HEK293 (cell line): ENCODE data around the gene COL6A2.

Source experiments
- CTCF ChIA-PET: fragments of 350-600 bp; formaldehyde crosslinking; extraction: SDS; loops from one replicate; lab custom pipeline; 2021; ENCODE audit warnings: antibody characterized with exemption; lab: Yijun Ruan, JAX
- POLR2A ChIA-PET: fragments of 300-600 bp; formaldehyde crosslinking; extraction: SDS; loops from one replicate; lab custom pipeline; 2020; ENCODE audit warnings: antibody characterized with exemption, inconsistent platforms; lab: Yijun Ruan, JAX
- H3K27ac ChIP-seq: fragments of 200-500 bp; sonication (Bioruptor generic); 2 replicates; pipeline ENCODE4 v1.5.1; 2014; ENCODE audit warnings: low read depth, low read length, control low read depth, inconsistent platforms; ENCODE audit errors: extremely low read depth
- H3K36me3 ChIP-seq, 2 experiments: fragments of 200-500 bp in 1 of 2; sonication (Bioruptor generic) in 1 of 2; 1 replicate in 1 of 2; 2 replicates in 1 of 2; pipeline ENCODE4 v1.5.1; 2014 to 2017; ENCODE audit warnings: inconsistent platforms in 2 of 2, low read length in 2 of 2; ENCODE audit not compliant: control insufficient read depth in 2 of 2, insufficient read depth in 1 of 2
- H3K4me1 ChIP-seq: fragments of 200-500 bp; sonication (Bioruptor generic); 2 replicates; pipeline ENCODE4 v1.5.1; 2014; ENCODE audit warnings: mild to moderate bottlenecking, low read length, inconsistent platforms; ENCODE audit not compliant: control insufficient read depth, insufficient read depth
- H3K4me3 ChIP-seq: 2 replicates; pipeline ENCODE4 v1.5.1; 2011; ENCODE audit warnings: low read depth, mild to moderate bottlenecking, control low read depth, low read length, moderate library complexity
- H3K9me3 ChIP-seq: fragments of 200-500 bp; sonication (Bioruptor generic); 2 replicates; pipeline ENCODE4 v1.5.1; 2014; ENCODE audit warnings: low read depth, low read length, inconsistent platforms; ENCODE audit not compliant: control insufficient read depth, insufficient read depth
- BCL6B ChIP-seq: fragments of 450-650 bp; formaldehyde crosslinking; IDR thresholded peaks from 2 replicates; pipeline ENCODE4 v1.5.1; 2017; ENCODE audit warnings: missing biosample characterization, missing genetic modification characterization
- ELK4 ChIP-seq: IDR thresholded peaks from 2 replicates; pipeline ENCODE4 v1.6.1; 2011; ENCODE audit warnings: mild to moderate bottlenecking, low read depth, low read length, borderline replicate concordance
- INSM2 ChIP-seq: fragments of 450-650 bp; formaldehyde crosslinking; IDR thresholded peaks from 2 replicates; pipeline ENCODE4 v1.5.1; 2016; ENCODE audit warnings: missing biosample characterization, missing genetic modification characterization
- YY2 ChIP-seq: fragments of 450-650 bp; formaldehyde crosslinking; IDR thresholded peaks from 2 replicates; pipeline ENCODE4 v1.5.1; 2016; ENCODE audit warnings: missing biosample characterization, missing genetic modification characterization
- ZFP37 ChIP-seq: fragments of 450-650 bp; formaldehyde crosslinking; IDR thresholded peaks from 2 replicates; pipeline ENCODE4 v1.5.1; 2016; ENCODE audit warnings: missing biosample characterization, missing genetic modification characterization
- ZNF10 ChIP-seq: fragments of 450-650 bp; formaldehyde crosslinking; IDR thresholded peaks from 2 replicates; pipeline ENCODE4 v1.5.1; 2017; ENCODE audit warnings: missing biosample characterization, missing genetic modification characterization
- ZNF133 ChIP-seq: fragments of 450-650 bp; formaldehyde crosslinking; IDR thresholded peaks from 2 replicates; pipeline ENCODE4 v1.5.1; 2016; ENCODE audit warnings: missing biosample characterization, missing genetic modification characterization
- ZNF140 ChIP-seq: fragments of 450-650 bp; formaldehyde crosslinking; IDR thresholded peaks from 2 replicates; pipeline ENCODE4 v1.5.1; 2016; ENCODE audit warnings: missing biosample characterization, missing genetic modification characterization
- ZNF169 ChIP-seq: fragments of 450-650 bp; formaldehyde crosslinking; IDR thresholded peaks from 2 replicates; pipeline ENCODE4 v1.5.1; 2016; ENCODE audit warnings: missing biosample characterization, missing genetic modification characterization
- ZNF211 ChIP-seq: fragments of 450-650 bp; formaldehyde crosslinking; IDR thresholded peaks from 2 replicates; pipeline ENCODE4 v1.5.1; 2016; ENCODE audit warnings: low read depth, missing biosample characterization, missing genetic modification characterization
- ZNF214 ChIP-seq: fragments of 450-650 bp; formaldehyde crosslinking; IDR thresholded peaks from 2 replicates; pipeline ENCODE4 v1.5.1; 2017; ENCODE audit warnings: missing biosample characterization, mild to moderate bottlenecking, missing genetic modification characterization, borderline replicate concordance
- ZNF23 ChIP-seq: fragments of 450-650 bp; formaldehyde crosslinking; IDR thresholded peaks from 2 replicates; pipeline ENCODE4 v1.5.1; 2016; ENCODE audit warnings: missing biosample characterization, missing genetic modification characterization, borderline replicate concordance
- ZNF26 ChIP-seq: fragments of 450-650 bp; formaldehyde crosslinking; IDR thresholded peaks from 2 replicates; pipeline ENCODE4 v1.5.1; 2016; ENCODE audit warnings: missing biosample characterization, missing genetic modification characterization
- ZNF404 ChIP-seq: fragments of 450-650 bp; formaldehyde crosslinking; IDR thresholded peaks from 2 replicates; pipeline ENCODE4 v1.5.1; 2017; ENCODE audit warnings: missing biosample characterization, missing genetic modification characterization
- ZNF433 ChIP-seq: fragments of 450-650 bp; formaldehyde crosslinking; IDR thresholded peaks from 2 replicates; pipeline ENCODE4 v1.5.1; 2016; ENCODE audit warnings: missing biosample characterization, missing genetic modification characterization, low read depth
- ZNF449 ChIP-seq: fragments of 450-650 bp; formaldehyde crosslinking; IDR thresholded peaks from 2 replicates; pipeline ENCODE4 v1.5.1; 2017; ENCODE audit warnings: missing biosample characterization, mild to moderate bottlenecking, missing genetic modification characterization, moderate library complexity
- ZNF514 ChIP-seq: fragments of 450-650 bp; formaldehyde crosslinking; IDR thresholded peaks from 2 replicates; pipeline ENCODE4 v1.5.1; 2016; ENCODE audit warnings: missing biosample characterization, missing genetic modification characterization
- ZNF530 ChIP-seq: fragments of 450-650 bp; formaldehyde crosslinking; IDR thresholded peaks from 2 replicates; pipeline ENCODE4 v1.5.1; 2016; ENCODE audit warnings: low read depth, missing biosample characterization, missing genetic modification characterization
- ZNF560 ChIP-seq: fragments of 450-650 bp; formaldehyde crosslinking; IDR thresholded peaks from 2 replicates; pipeline ENCODE4 v1.5.1; 2017; ENCODE audit warnings: missing biosample characterization, missing genetic modification characterization, borderline replicate concordance
- ZNF585B ChIP-seq: fragments of 450-650 bp; formaldehyde crosslinking; IDR thresholded peaks from 2 replicates; pipeline ENCODE4 v1.5.1; 2016; ENCODE audit warnings: missing biosample characterization, missing genetic modification characterization
- ZNF600 ChIP-seq: fragments of 450-650 bp; formaldehyde crosslinking; IDR thresholded peaks from 2 replicates; pipeline ENCODE4 v1.5.1; 2016; ENCODE audit warnings: missing biosample characterization, missing genetic modification characterization
- ZNF777 ChIP-seq: fragments of 450-650 bp; formaldehyde crosslinking; IDR thresholded peaks from 2 replicates; pipeline ENCODE4 v1.5.1; 2017; ENCODE audit warnings: missing biosample characterization, missing genetic modification characterization, borderline replicate concordance
- ZNF792 ChIP-seq: fragments of 450-650 bp; formaldehyde crosslinking; IDR thresholded peaks from 2 replicates; pipeline ENCODE4 v1.5.1; 2016; ENCODE audit warnings: missing biosample characterization, missing genetic modification characterization
- ZNF837 ChIP-seq: fragments of 450-650 bp; formaldehyde crosslinking; IDR thresholded peaks from 2 replicates; pipeline ENCODE4 v1.5.1; 2016; ENCODE audit warnings: missing biosample characterization, missing genetic modification characterization
- ZSCAN4 ChIP-seq: fragments of 450-650 bp; formaldehyde crosslinking; IDR thresholded peaks from 2 replicates; pipeline ENCODE4 v1.5.1; 2017; ENCODE audit warnings: missing biosample characterization, missing genetic modification characterization

COL6A2 gene

GRCh38 chr21:46158666-46159300, 60.9 kb downstream of the COL6A2 start (continued):
- no peak for TF ChIP-seq ZNF140

- CTCF ChIA-PET = no interaction called here
- POLR2A ChIA-PET = interaction anchor here (0.6 kb wide), 1 partner anchor 55 kb away, joined by 4 read pairs; no protein-coding TSS in a partner anchor
- Histone ChIP-seq H3K4me3 (no peak overlapping the region), H3K27ac (no peak overlapping the region), H3K4me1 (no peaks in the 10 kb centered on the region), H3K36me3 (no peaks in the 10 kb centered on the region), H3K9me3 (no peaks in the 10 kb centered on the region)
- TF ChIP-seq ZNF433 (tag by site-specific recombination) (no peak), INSM2 (tag by site-specific recombination) (no peak), ZNF560 (tag by site-specific recombination) (no peak), ZSCAN4 (tag by site-specific recombination) (no peak), ZNF777 (no peak), ZNF514 (no peak)
These were observed 61.5 kb downstream of the COL6A2 start for GRCh38 chr21:46159390-46159789.

- no peak overlapping the region for H3K27ac ChIP-seq
- POLR2A ChIA-PET = no interaction called here
- no peaks in the 10 kb centered on the region for H3K36me3 ChIP-seq
- no peak for TF ChIP-seq ZNF600 (tag by site-specific recombination)
- TF ChIP-seq ZNF837 (tag by site-specific recombination) = no peak
- TF ChIP-seq ZFP37 (tag by site-specific recombination) = no peak
- TF ChIP-seq ZNF404 (tag by site-specific recombination) = no peak
- TF ChIP-seq ZNF211 (tag by site-specific recombination) = no peak
- no peak for TF ChIP-seq ZNF530 (tag by site-specific recombination)
- TF ChIP-seq ELK4 = no peak
- TF ChIP-seq ZNF26 (tag by site-specific recombination) = no peak
- no peak for TF ChIP-seq ZNF10 (tag by site-specific recombination)
- no peak for TF ChIP-seq ZNF169 (tag by site-specific recombination)
- TF ChIP-seq ZNF449 (tag by site-specific recombination) = no peak
- no peak for TF ChIP-seq BCL6B
- TF ChIP-seq ZNF23 (tag by site-specific recombination) = no peak
- no peak for TF ChIP-seq ZNF133
- TF ChIP-seq ZNF214 (tag by site-specific recombination) = no peak
- no peak for TF ChIP-seq ZNF792 (tag by site-specific recombination)
- TF ChIP-seq ZNF585B (tag by site-specific recombination) = no peak
- no peak for TF ChIP-seq YY2 (tag by site-specific recombination)
- no peak overlapping the region for H3K4me3 ChIP-seq
- CTCF ChIA-PET = no interaction called here
- no peaks in the 10 kb centered on the region for H3K4me1 ChIP-seq
- H3K9me3 ChIP-seq = no peaks in the 10 kb centered on the region
These were observed 62.1 kb downstream of the COL6A2 start for GRCh38 chr21:46159841-46160656.
